ENCODE data around the gene KIF5B.
"Not testable (repeated sequence)": the region's sequence is repeated elsewhere in the genome, so short reads cannot be mapped to it uniquely, and the experiment has no call there.

- not testable (repeated sequence) for TF ChIP-seq EZH2phosphoT487 (IDR thresholded peaks at IDR 0.05; ENCODE audit: borderline replicate concordance)
- TF ChIP-seq, protein P1, sequence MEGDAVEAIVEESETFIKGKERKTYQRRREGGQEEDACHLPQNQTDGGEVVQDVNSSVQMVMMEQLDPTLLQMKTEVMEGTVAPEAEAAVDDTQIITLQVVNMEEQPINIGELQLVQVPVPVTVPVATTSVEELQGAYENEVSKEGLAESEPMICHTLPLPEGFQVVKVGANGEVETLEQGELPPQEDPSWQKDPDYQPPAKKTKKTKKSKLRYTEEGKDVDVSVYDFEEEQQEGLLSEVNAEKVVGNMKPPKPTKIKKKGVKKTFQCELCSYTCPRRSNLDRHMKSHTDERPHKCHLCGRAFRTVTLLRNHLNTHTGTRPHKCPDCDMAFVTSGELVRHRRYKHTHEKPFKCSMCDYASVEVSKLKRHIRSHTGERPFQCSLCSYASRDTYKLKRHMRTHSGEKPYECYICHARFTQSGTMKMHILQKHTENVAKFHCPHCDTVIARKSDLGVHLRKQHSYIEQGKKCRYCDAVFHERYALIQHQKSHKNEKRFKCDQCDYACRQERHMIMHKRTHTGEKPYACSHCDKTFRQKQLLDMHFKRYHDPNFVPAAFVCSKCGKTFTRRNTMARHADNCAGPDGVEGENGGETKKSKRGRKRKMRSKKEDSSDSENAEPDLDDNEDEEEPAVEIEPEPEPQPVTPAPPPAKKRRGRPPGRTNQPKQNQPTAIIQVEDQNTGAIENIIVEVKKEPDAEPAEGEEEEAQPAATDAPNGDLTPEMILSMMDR (conservative IDR thresholded peaks at IDR 0.05; ENCODE audit: low read length): not testable (repeated sequence)
Observed at GRCh38 chr10:31969847-31970246, 86.4 kb downstream of the KIF5B start.
